CD14-positive monocyte (primary cell): Measurements from ENCODE around the gene MTG2. TPM values are rescaled to one million over a fixed set of nuclear protein-coding genes. Genes with fewer than 3 reads are reported as not detected.

Experiments
- DNase-seq, 3 donors: peaks; one replicate each; pipeline ENCODE4 v3.0.0-alpha.2; 2011 to 2022
- H2AFZ ChIP-seq: 2 replicates; pipeline ENCODE4 v1.6.0; 2012; ENCODE audit warnings: mild to moderate bottlenecking, low read depth, low read length, inconsistent platforms; ENCODE audit not compliant: insufficient read depth, poor library complexity, severe bottlenecking
- H3K27ac ChIP-seq, 2 donors: 1 replicate in 1 of 2; 2 replicates in 1 of 2; pipeline ENCODE4 v1.5.1; 2012 to 2013; ENCODE audit warnings: low read length in 2 of 2, control low read depth in 1 of 2, inconsistent platforms in 1 of 2, low read depth in 1 of 2, mild to moderate bottlenecking in 1 of 2
- H3K27me3 ChIP-seq, 2 donors: one replicate each; pipeline versions ENCODE4 v1.6.0 to v1.6.1; 2011 to 2013; ENCODE audit warnings: low read length in 2 of 2; ENCODE audit not compliant: control insufficient read depth in 2 of 2, insufficient read depth in 2 of 2
- H3K36me3 ChIP-seq, 2 donors: replicated peaks in 1 of 2; 1 replicate in 1 of 2; 2 replicates in 1 of 2; pipeline versions ENCODE4 v1.5.1 to v1.6.1; 2012 to 2013; ENCODE audit warnings: low read length in 2 of 2, control low read depth in 1 of 2, inconsistent platforms in 1 of 2, mild to moderate bottlenecking in 1 of 2; ENCODE audit not compliant: insufficient read depth in 2 of 2, control insufficient read depth in 1 of 2
- H3K4me1 ChIP-seq, 2 donors: 1 replicate in 1 of 2; 2 replicates in 1 of 2; pipeline versions ENCODE4 v1.5.1 to v1.6.1; 2012 to 2013; ENCODE audit warnings: low read length in 2 of 2, control low read depth in 1 of 2, inconsistent platforms in 1 of 2, mild to moderate bottlenecking in 1 of 2, moderate library complexity in 1 of 2; ENCODE audit not compliant: insufficient read depth in 2 of 2, control insufficient read depth in 1 of 2
- H3K4me2 ChIP-seq: replicated peaks from 2 replicates; pipeline ENCODE3; 2012; ENCODE audit warnings: low read length, moderate library complexity, mild to moderate bottlenecking; ENCODE audit not compliant: poor library complexity, severe bottlenecking; ENCODE audit errors: extremely low read depth
- H3K4me3 ChIP-seq, 3 experiments: fragments of 200-600 bp in 1 of 3; sonication (generic) in 1 of 3; replicated peaks in 1 of 3; 1 replicate in 2 of 3; 2 replicates in 1 of 3; pipeline ENCODE4 v1.5.1; 2011 to 2013; ENCODE audit warnings: low read length in 3 of 3, mild to moderate bottlenecking in 3 of 3, control low read depth in 2 of 3, low read depth in 2 of 3, inconsistent platforms in 1 of 3, moderate library complexity in 1 of 3
- H3K79me2 ChIP-seq: 2 replicates; pipeline ENCODE4 v1.6.0; 2012; ENCODE audit warnings: mild to moderate bottlenecking, control low read depth, inconsistent platforms, low read length, moderate library complexity; ENCODE audit not compliant: insufficient read depth
- H3K9ac ChIP-seq: 2 replicates; pipeline ENCODE4 v1.6.0; 2017; ENCODE audit warnings: low read length, mild to moderate bottlenecking; ENCODE audit not compliant: insufficient read depth, poor library complexity, severe bottlenecking
- H3K9me3 ChIP-seq, 2 donors: replicated peaks in 1 of 2; 1 replicate in 1 of 2; 2 replicates in 1 of 2; pipeline versions ENCODE4 v1.5.1 to v1.6.1; 2012 to 2013; ENCODE audit warnings: low read length in 2 of 2, control low read depth in 1 of 2; ENCODE audit not compliant: control insufficient read depth in 1 of 2, insufficient read depth in 1 of 2
- H4K20me1 ChIP-seq: 2 replicates; pipeline ENCODE4 v1.6.0; 2012; ENCODE audit warnings: mild to moderate bottlenecking, low read length, control low read depth, moderate library complexity; ENCODE audit not compliant: insufficient read depth
- H3K27ac Mint-ChIP-seq, 7 donors: one replicate each; pipeline ENCODE4 v1.8.0; 2020; ENCODE audit warnings: mild to moderate bottlenecking in 7 of 7, mixed read lengths in 7 of 7, moderate library complexity in 6 of 7, inconsistent platforms in 2 of 7
- H3K27me3 Mint-ChIP-seq, 3 donors: one replicate each; pipeline ENCODE4 v1.8.0; 2021 to 2022; ENCODE audit warnings: low read depth in 3 of 3, mild to moderate bottlenecking in 3 of 3, mixed read lengths in 3 of 3, moderate library complexity in 3 of 3, inconsistent platforms in 1 of 3
- H3K36me3 Mint-ChIP-seq, 2 donors: one replicate each; pipeline ENCODE4 v1.8.0; 2020; ENCODE audit warnings: mixed read lengths in 2 of 2, inconsistent platforms in 1 of 2, mild to moderate bottlenecking in 1 of 2
- H3K4me1 Mint-ChIP-seq: one replicate; pipeline ENCODE4 v1.8.0; 2020; ENCODE audit warnings: mild to moderate bottlenecking, mixed read lengths
- H3K4me3 Mint-ChIP-seq, 2 donors: one replicate each; pipeline ENCODE4 v1.8.0; 2020; ENCODE audit warnings: mild to moderate bottlenecking in 2 of 2, mixed read lengths in 2 of 2, moderate library complexity in 1 of 2
- H3K9me3 Mint-ChIP-seq, 7 donors: one replicate each; pipeline ENCODE4 v1.8.0; 2020 to 2022; ENCODE audit warnings: mixed read lengths in 7 of 7, mild to moderate bottlenecking in 6 of 7, moderate library complexity in 6 of 7, inconsistent platforms in 2 of 7
- CTCF ChIP-seq: fragments of 200-600 bp; IDR thresholded peaks from one replicate; pipeline ENCODE4 v1.8.0; 2022; ENCODE audit warnings: antibody characterized with exemption, mild to moderate bottlenecking
- WGBS: methylation state at CpG from one replicate; pipeline ENCODE4 v1.1.5; 2013; ENCODE audit warnings: missing lambda C conversion rate; ENCODE audit not compliant: insufficient coverage; 5-methylcytosine and 5-hydroxymethylcytosine counted together
- intact Hi-C, 2 donors: fragments of 100-400 bp; cut with micrococcal nuclease; formaldehyde crosslinking; loops; one replicate each; pipeline versions ENCODE4 v1.15.0 to v1.15.1; 2023
- polyA plus RNA-seq, 3 donors: library from polyadenylated mRNA; depleted of rRNA in 1 of 3; unstranded in 2 of 3; stranded (reverse) in 1 of 3; fragments of 300-500 nt in 2 of 3; fragments of >200 nt in 1 of 3; fragmentation: Illumina TruSeq in 2 of 3; gene quantifications; 1 replicate in 2 of 3; 2 replicates in 1 of 3; pipeline ENCODE4 v1.2.3, GENCODE V29; 2012 to 2021

MTG2 gene
- polyA plus RNA-seq, 3 donors, result 10.8 to 16.1 (median 14.9) TPM

GRCh38 chr20:62237801-62238568, 55.2 kb downstream of the MTG2 start, which contains the start of gene OSBPL2:
OSBPL2 (plus strand) TSS chr20:62238521; CDS start chr20:62256185, 17,664 bp downstream.
- Histone ChIP-seq H2AFZ (peak within 1 kb of the TSS; percentile 82), H3K4me2 (peak within 1 kb of the TSS; percentile 91), H3K4me1 (peaks cover 28 to 38% of the 10 kb centered on the region in 2 donors), H3K27me3 (no peaks in the 10 kb centered on the region), H3K9me3 (peaks cover 0 to 7% of the 10 kb centered on the region in 2 donors), H3K27ac (peak within 1 kb of the TSS; percentile 32 to 79), H3K36me3 (peaks cover 12 to 16% of the 10 kb centered on the region in 2 donors), H4K20me1 (peaks cover 32% of the 10 kb centered on the region), H3K9ac (peak within 1 kb of the TSS; percentile 86), H3K4me3 (peak within 1 kb of the TSS; percentile 64 to 82 (median 70)), H3K79me2 (peaks cover 43% of the 10 kb centered on the region)
- H3K27ac Mint-ChIP-seq, result peak within 1 kb of the TSS; percentile 71 to 93 (median 83)
- H3K4me3 Mint-ChIP-seq, result peak within 1 kb of the TSS; percentile 82 to 93
- WGBS, result under 1% methylated on average over 55 of the region's 55 CpGs
- peaks cover 3 to 7% (median 5%) of the 10 kb centered on the region in 7 donors for H3K9me3 Mint-ChIP-seq
- H3K27me3 Mint-ChIP-seq, result peaks cover 1 to 3% (median 2%) of the 10 kb centered on the region in 3 donors
- TF ChIP-seq CTCF, result no peak
- intact Hi-C loops, result loop anchor here (5.0 to 10.0 kb wide), 7 partner anchors 51 to 699 kb away; partner anchors contain the start of genes ADRM1 (in 1 of the 2), CABLES2 (in 1 of the 2), GID8 (in 1 of the 2) and LSM14B (in 1 of the 2)
- peak; percentile 97 to 99 (median 99) for DNase-seq
- peaks cover 16 to 25% of the 10 kb centered on the region in 2 donors for H3K36me3 Mint-ChIP-seq
- H3K4me1 Mint-ChIP-seq, result peaks cover 34% of the 10 kb centered on the region

- H3K9me3 ChIP-seq, result peaks cover 0 to 4% of the 10 kb centered on the region in 2 donors
- DNase-seq, result peak in 1 of 3 donors; percentile 18
- TF ChIP-seq CTCF, result no peak
- Mint-ChIP-seq H3K36me3 (peaks cover 18 to 28% of the 10 kb centered on the region in 2 donors), H3K9me3 (peaks cover 1 to 4% (median 2%) of the 10 kb centered on the region in 7 donors), H3K27me3 (peaks cover 1 to 5% (median 2%) of the 10 kb centered on the region in 3 donors), H3K4me1 (peaks cover 34% of the 10 kb centered on the region), H3K4me3 (peak overlapping the region; percentile 82 to 91), H3K27ac (peak overlapping the region; percentile 71 to 89 (median 83))
- intact Hi-C loops, result loop anchor here (5.0 to 10.0 kb wide), 7 partner anchors 51 to 699 kb away; partner anchors contain the start of genes ADRM1 (in 1 of the 2), CABLES2 (in 1 of the 2), GID8 (in 1 of the 2) and LSM14B (in 1 of the 2)
- peaks cover 50% of the 10 kb centered on the region for H3K79me2 ChIP-seq
- H3K36me3 ChIP-seq, result peaks cover 12 to 20% of the 10 kb centered on the region in 2 donors
- H3K9ac ChIP-seq, result peak overlapping the region; percentile 86
- under 1% methylated on average over 40 of the region's 70 CpGs for WGBS
- peak overlapping the region; percentile 74 for H2AFZ ChIP-seq
- peak overlapping the region; percentile 64 to 82 (median 70) for H3K4me3 ChIP-seq
- H3K4me2 ChIP-seq, result peak overlapping the region; percentile 91
- H3K27me3 ChIP-seq, result no peaks in the 10 kb centered on the region
- H4K20me1 ChIP-seq, result peaks cover 39% of the 10 kb centered on the region
- peaks cover 28 to 38% of the 10 kb centered on the region in 2 donors for H3K4me1 ChIP-seq
- H3K27ac ChIP-seq, result peak overlapping the region; percentile 32 to 79
These were observed 55.9 kb downstream of the MTG2 start for GRCh38 chr20:62238569-62239277.
